ENCODE results near the gene PSTPIP2. TPM values are rescaled to one million over a fixed set of nuclear protein-coding genes. Genes with fewer than 3 reads are reported as not detected.

The PSTPIP2 gene
- total and polyA plus RNA-seq, 2 of the 13 experiments (the other 11 are each of a cell fraction or from before 2014, with no cell fraction given): 0.25 to 0.27 TPM

DNA sequence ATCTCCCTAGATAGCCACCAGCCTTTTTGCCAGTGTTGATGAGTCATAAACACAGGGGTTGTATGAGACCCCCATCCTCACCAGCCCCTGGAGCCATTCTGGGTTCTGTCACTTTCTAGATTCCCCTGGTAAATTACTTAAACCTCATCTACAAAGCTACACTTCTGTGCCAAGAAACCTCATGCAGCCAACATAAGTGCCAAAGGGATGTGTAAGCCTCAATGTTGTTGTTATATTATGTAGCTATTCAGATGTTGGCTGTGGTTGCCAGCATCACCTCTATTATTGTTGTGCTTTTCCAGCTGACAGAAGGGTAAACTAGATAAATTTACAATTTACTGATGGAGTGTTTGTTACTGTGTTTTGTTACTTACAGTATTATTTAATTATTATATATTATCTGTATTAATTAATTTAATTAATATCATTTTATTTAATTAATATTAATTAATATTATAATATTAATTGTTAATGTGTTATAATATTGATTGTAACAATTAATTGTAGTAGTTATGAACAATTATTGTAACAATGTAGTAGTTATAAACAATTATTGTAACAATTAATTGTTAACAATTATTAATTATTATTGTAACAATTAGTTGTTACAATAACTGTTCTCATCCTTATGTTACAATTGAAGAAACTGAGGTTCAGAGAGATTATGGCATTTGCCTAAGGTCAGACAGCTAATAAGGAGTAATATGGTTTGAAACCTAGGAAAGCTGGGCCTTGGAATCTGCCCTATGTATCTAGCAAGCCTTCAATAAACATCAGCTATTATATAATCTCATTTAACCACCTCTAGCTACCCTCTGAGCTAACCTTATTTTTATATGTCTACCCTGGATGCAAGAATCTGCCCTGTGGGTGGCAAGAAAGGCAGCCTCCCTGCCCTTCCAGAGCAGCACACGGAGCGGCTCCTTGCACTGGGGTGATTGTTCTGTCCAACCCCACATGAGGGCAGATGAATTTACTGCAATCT, 36.1 kb downstream of the PSTPIP2 start (continued):
- TF ChIP-seq, protein P1, sequence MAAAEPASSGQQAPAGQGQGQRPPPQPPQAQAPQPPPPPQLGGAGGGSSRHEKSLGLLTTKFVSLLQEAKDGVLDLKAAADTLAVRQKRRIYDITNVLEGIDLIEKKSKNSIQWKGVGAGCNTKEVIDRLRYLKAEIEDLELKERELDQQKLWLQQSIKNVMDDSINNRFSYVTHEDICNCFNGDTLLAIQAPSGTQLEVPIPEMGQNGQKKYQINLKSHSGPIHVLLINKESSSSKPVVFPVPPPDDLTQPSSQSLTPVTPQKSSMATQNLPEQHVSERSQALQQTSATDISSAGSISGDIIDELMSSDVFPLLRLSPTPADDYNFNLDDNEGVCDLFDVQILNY (CRISPR knock-in tag; conservative IDR thresholded peaks at IDR 0.05): no peak
- no peak for TF ChIP-seq AKAP8 (CRISPR knock-in tag; IDR thresholded peaks at IDR 0.05)
- no peak for TF ChIP-seq CHD2 (IDR thresholded peaks at IDR 0.05; ENCODE audit: low read depth, low read length)
- no peak for TF ChIP-seq RORA (CRISPR knock-in tag; IDR thresholded peaks at IDR 0.05)

DNA sequence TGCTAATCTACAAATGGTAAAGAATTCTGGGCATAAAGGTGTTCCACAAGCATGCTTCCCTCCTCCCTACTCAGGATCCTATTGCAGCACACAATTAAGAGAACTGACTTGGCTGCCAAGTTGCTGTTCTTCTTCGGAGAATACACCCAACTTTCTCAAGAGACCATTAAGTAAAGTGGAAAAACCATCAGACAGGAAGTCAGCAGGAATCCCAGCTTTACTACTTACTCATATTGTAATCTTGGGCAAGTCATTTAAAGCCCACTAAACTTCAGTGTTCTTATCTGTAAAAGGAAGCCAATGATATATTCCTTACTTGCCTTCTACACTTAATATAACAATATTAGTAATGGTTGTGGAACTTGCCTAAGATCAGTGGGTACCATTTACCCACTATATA, 37.8 kb downstream of the PSTPIP2 start:
- Histone ChIP-seq H3K36me3 (replicated peaks in 1 of 2; ENCODE audit: control insufficient read depth in 1 of 2, insufficient read depth in 2 of 2, low read length in 2 of 2) (no peaks in the 10 kb centered on the region), H3K4me3 (replicated peaks in 1 of 3; ENCODE audit: insufficient read depth in 1 of 3, low read depth in 2 of 3, low read length in 3 of 3) (no peak overlapping the region), H3K27me3 (ENCODE audit: control insufficient read depth in 1 of 2, insufficient read depth in 2 of 2, low read length in 2 of 2) (peaks cover 2 to 7% of the 10 kb centered on the region in 2 experiments; a peak in 3 of 5 replicates), H2AFZ (ENCODE audit: low read length) (no peak overlapping the region), H3K9me3 (ENCODE audit: low read length) (no peaks in the 10 kb centered on the region), H3K9ac (ENCODE audit: insufficient read depth, low read depth, low read length) (no peak overlapping the region), H3K4me2 (ENCODE audit: low read depth, low read length) (no peak overlapping the region), H3K79me2 (ENCODE audit: insufficient read depth, low read length) (no peaks in the 10 kb centered on the region), H3K27ac (ENCODE audit: extremely low read length, insufficient read depth, low read length) (no peak overlapping the region), H3K4me1 (ENCODE audit: insufficient read depth, low read length) (0 out of 2 replicates have a peak, but pooled peaks cover 6% of the 10 kb centered on the region), H4K20me1 (ENCODE audit: insufficient read depth, low read length) (no peaks in the 10 kb centered on the region)
- FAIRE-seq (no peak), DNase-seq (ENCODE audit: low spot score) (no peak), ATAC-seq (no peak)
- TF ChIP-seq ZNF335 (CRISPR knock-in tag; IDR thresholded peaks at IDR 0.05) (no peak), BORCS8-MEF2B (CRISPR knock-in tag; IDR thresholded peaks at IDR 0.05) (no peak), ZNF546 (CRISPR knock-in tag; conservative IDR thresholded peaks at IDR 0.05) (no peak), HHEX (CRISPR knock-in tag; IDR thresholded peaks at IDR 0.05) (no peak), DR1 (CRISPR knock-in tag; IDR thresholded peaks at IDR 0.05) (no peak), ZBTB42 (CRISPR knock-in tag; IDR thresholded peaks at IDR 0.05) (no peak)
- TF ChIP-seq, protein P2, sequence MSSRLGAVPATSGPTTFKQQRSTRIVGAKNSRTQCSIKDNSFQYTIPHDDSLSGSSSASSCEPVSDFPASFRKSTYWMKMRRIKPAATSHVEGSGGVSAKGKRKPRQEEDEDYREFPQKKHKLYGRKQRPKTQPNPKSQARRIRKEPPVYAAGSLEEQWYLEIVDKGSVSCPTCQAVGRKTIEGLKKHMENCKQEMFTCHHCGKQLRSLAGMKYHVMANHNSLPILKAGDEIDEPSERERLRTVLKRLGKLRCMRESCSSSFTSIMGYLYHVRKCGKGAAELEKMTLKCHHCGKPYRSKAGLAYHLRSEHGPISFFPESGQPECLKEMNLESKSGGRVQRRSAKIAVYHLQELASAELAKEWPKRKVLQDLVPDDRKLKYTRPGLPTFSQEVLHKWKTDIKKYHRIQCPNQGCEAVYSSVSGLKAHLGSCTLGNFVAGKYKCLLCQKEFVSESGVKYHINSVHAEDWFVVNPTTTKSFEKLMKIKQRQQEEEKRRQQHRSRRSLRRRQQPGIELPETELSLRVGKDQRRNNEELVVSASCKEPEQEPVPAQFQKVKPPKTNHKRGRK (CRISPR knock-in tag; IDR thresholded peaks at IDR 0.05): no peak
- TF ChIP-seq, protein P3, sequence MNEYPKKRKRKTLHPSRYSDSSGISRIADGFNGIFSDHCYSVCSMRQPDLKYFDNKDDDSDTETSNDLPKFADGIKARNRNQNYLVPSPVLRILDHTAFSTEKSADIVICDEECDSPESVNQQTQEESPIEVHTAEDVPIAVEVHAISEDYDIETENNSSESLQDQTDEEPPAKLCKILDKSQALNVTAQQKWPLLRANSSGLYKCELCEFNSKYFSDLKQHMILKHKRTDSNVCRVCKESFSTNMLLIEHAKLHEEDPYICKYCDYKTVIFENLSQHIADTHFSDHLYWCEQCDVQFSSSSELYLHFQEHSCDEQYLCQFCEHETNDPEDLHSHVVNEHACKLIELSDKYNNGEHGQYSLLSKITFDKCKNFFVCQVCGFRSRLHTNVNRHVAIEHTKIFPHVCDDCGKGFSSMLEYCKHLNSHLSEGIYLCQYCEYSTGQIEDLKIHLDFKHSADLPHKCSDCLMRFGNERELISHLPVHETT (CRISPR knock-in tag; conservative IDR thresholded peaks at IDR 0.05): no peak
- TF ChIP-seq, protein P4, sequence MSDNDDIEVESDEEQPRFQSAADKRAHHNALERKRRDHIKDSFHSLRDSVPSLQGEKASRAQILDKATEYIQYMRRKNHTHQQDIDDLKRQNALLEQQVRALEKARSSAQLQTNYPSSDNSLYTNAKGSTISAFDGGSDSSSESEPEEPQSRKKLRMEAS (IDR thresholded peaks at IDR 0.05): no peak
- ChIA-PET POLR2A (no interaction called here), CTCF (ENCODE audit: low intra/inter-chr PET ratio, low total read pairs) (no interaction called here)
- intact Hi-C loops (cut with micrococcal nuclease; ENCODE audit: unreplicated experiment) (no loop called here), in situ Hi-C loops (cut with HindIII; ENCODE audit: extremely low pct_ligation_motif_present, low pct_unique_long_range_greater_than_20kb) (no loop called here)
- BruUV-seq (replicated peaks): no TSS peak
- WGBS (ENCODE audit: low lambda C conversion rate): 7% methylated on average over 1 of the region's 1 CpG

Data from HepG2 (cell line).